Left ventricle myocardium superior (tissue), 1 donor: ENCODE data around the gene CBX5. TPM values are rescaled to one million over a fixed set of nuclear protein-coding genes. Genes with fewer than 3 reads are reported as not detected.
"Not testable (repeated sequence)": the region's sequence is repeated elsewhere in the genome, so short reads cannot be mapped to it uniquely, and the experiment has no call there.

Experiments
- ATAC-seq: fragments of 200-7000 bp; cut with Tn5 transposase; one replicate; pipeline ENCODE4 v1.9.1; 2020; ENCODE audit warnings: mild to moderate bottlenecking, moderate library complexity
- DNase-seq: peaks from one replicate; pipeline ENCODE4 v3.0.0-alpha.2; 2020
- intact Hi-C: fragments of 100-400 bp; cut with micrococcal nuclease; formaldehyde crosslinking; loops from one replicate; pipeline ENCODE4 v1.11.0; 2022
- total RNA-seq: library from RNA; stranded (reverse); fragmentation: NEBNext Ultra II Directional; extraction: Animal tissue kit (Norgen Biotek cat#: 25700); gene quantifications from one replicate; pipeline ENCODE4 v1.2.1, GENCODE V29; 2021
- donor health status: DM: no; HTN: yes; CAD: no; lungs with severe emphysema.

CBX5 gene
- total RNA-seq, 1 donor from 2014 or later, result 48.0 TPM

DNA sequence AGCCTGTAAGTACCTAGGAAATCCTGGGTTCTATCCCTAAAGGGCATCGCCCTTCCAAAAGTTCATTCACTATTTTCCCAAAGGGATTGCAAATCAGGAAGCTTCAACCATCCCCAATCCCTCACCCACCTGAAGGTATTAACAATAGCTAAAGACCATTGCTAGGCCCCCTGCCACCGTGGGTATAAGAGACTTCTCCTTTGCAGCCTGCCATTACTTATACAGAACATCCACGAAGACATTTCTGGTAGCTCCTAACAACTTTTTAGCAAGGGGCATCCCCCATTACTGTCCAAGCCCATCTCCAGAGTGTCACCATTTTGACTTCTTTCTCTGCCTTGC, 90.8 kb downstream of the CBX5 start:
- ATAC-seq (no peak), DNase-seq (no peak)
- intact Hi-C loops, result no loop called here

DNA sequence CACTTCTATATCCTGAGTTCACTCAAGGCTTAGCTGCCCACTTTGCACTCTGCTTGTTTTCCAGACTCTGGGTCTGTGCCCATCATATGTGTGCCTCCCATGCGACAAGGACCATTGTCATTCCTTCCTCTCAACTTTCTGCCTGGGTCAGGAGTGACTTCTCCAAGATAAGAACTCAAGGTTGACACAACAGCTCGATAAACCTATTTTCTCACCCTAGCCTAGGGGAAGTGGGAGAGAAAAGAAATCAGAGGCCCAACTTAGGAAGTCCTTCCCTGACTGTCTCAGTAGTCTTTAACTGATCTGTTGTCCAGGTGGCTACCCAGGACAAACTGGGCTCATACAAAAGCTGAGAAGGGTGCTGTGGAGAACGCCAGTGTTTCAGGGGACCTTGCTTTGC, 92.8 kb downstream of the CBX5 start:
- DNase-seq (no peak), ATAC-seq (no peak)
- intact Hi-C loops, result no loop called here

DNA sequence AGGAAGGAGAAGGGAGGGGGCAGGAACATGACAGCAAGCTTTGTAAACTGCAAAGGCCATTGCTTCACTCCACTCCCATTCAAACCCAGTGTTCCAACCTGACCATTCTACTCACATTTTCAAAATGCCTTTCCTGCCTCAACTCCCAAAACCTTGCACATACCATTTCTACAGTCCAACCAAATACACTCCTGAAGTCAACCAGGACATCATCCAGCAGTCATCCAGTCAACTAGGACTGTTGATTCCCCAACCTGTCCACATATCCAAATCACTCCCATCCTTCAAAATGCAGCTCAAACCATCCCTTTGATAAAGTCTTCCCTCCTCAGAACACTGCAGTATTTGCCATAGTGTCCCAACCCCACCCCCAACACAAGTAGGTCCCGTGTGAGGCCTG, 94.0 kb downstream of the CBX5 start:
- intact Hi-C loops, result no loop called here
- DNase-seq (no peak), ATAC-seq (no peak)

DNA sequence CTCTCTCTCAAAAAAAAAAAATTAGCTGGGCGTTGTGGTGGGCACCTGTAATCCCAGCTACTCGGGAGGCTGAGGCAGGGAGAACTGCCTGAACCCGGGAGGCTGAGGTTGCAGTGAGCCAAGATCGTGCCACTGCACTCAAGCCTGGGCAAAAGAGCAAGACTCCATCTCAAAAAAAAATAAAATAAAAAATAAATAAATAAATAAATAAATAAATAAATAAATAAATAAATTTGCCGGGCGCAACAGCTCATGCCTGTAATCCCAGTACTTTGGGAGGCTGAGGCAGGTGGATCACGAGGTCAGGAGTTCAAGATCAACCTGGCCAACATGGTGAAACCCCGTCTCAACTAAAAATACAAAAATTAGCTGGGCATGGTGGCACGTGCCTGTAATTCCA, 94.6 kb downstream of the CBX5 start:
- DNase-seq, ATAC-seq, intact Hi-C loops: not testable (repeated sequence)

DNA sequence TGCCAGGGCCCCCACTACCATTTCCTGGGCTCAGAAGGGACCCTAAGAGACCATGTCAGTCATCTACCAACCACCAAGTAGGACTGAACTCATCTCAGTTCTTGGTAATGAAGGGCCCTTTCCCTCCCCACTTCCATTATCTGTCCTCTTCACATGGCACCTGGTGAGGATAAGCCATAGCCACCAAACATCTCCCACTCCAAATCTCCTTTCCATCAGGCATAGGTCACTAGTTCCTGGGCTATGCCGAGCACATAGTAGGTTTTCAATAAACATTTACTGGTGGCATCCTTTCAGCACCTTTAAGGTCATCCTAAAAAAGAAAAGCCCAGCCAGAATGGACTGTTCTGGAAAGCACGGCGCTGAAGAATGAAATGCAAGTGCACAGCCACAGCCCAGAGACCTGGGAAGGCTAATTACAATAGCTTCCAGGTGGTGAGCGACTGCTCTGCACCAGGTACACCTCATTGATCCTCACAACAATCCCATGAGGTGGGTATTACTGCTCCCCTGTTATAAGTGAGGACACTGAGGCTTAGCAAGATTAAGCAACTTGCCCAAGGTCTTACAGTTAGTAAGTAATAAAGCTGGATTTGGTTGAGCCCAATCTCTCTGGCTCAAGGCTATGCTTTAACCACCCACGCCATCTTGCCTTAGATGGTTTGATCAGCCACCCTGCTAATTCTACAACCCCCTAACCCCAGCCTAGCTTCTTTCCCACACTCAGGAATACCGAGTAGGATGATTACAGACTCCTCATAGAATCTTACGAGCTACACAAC, 95.7 kb downstream of the CBX5 start:
- DNase-seq, result no peak
- intact Hi-C loops, result no loop called here
- ATAC-seq, result no peak

DNA sequence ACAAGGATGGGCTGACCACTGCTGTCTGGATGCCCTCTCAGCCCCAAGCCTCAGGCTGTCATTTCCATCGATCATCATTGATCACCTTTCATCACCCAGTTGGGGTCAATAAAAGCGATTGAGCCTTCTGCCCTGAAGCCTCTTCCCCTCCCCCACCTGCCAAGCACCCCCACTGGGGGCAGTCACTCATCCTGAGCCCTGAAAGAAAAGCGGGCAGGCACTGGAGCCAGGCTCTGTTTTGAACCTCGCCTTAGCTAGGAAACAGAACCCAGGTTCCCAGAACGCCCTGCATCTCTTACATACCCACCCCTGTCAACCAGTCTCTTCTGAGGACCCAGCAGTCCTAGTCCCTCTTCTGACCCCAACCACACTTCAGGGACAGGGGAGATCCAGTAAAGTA, 96.9 kb downstream of the CBX5 start:
- ATAC-seq (no peak), DNase-seq (no peak)
- intact Hi-C loops, result no loop called here

DNA sequence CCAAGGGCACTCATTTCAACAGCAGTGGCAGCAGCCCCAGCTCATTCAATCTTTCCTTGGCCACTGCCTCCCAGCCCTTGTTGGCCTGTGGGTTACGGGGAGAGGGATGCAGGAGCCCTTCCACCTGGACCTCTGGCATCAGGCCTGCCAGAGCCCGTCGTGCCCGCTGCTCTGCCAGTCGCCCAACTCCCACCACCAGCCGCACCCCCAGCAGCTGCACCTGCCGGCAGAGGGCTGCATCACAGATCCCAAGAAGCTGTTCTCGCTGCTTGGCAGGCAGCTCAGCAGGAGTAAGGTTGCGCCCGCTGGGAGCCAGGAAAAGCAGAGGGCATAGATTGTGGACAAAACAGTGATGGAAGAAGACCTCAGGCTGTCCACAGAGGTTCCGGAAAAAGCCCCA, 97.8 kb downstream of the CBX5 start:
- DNase-seq (no peak), ATAC-seq (no peak)
- intact Hi-C loops, result no loop called here

Other genes starting within 250 kb of the CBX5 start
- gene HOXC5, start 247.1 kb downstream of the CBX5 start, total RNA-seq, result not detected
- not detected for gene HOXC4, start 226.3 kb downstream of the CBX5 start, total RNA-seq
- gene SMUG1, start 91.1 kb downstream of the CBX5 start, total RNA-seq, result 17.0 TPM
- 450 TPM for gene HNRNPA1, start 604 bp upstream of the CBX5 start, total RNA-seq
- 0.74 TPM for gene NFE2, start 20.9 kb upstream of the CBX5 start, total RNA-seq
- 114 TPM for gene COPZ1, start 45.0 kb upstream of the CBX5 start, total RNA-seq
- gene GPR84, start 84.4 kb upstream of the CBX5 start, total RNA-seq, result not detected
- gene ZNF385A, start 104.6 kb upstream of the CBX5 start, total RNA-seq, result 7.7 TPM
- gene ITGA5, start 139.1 kb upstream of the CBX5 start, total RNA-seq, result 44.1 TPM
- not detected for gene GTSF1, start 193.5 kb upstream of the CBX5 start, total RNA-seq
- 7.8 TPM for gene NCKAP1L, start 217.6 kb upstream of the CBX5 start, total RNA-seq